Fibroblast of gingiva (primary cell): ENCODE data around the gene CLCN1.
"Not testable (repeated sequence)": the region's sequence is repeated elsewhere in the genome, so short reads cannot be mapped to it uniquely, and the experiment has no call there.

Source experiments
- DNase-seq: peaks from one replicate; pipeline ENCODE4 v3.0.0-alpha.2; 2011; ENCODE audit warnings: low read depth

Gene CLCN1

GRCh38 chr7:143315776-143316175 is at the start of gene CLCN1:
TSS of gene CLCN1 (plus strand) at chr7:143316111. CDS start at chr7:143316213, 102 bp downstream.
- DNase-seq: no peak

GRCh38 chr7:143269251-143269650 is 46.7 kb upstream of the CLCN1 start:
- DNase-seq: no peak

- no peak for DNase-seq
Measured at GRCh38 chr7:143271240-143271639, 44.7 kb upstream of the CLCN1 start.

GRCh38 chr7:143272871-143273270 is 43.0 kb upstream of the CLCN1 start:
- no peak for DNase-seq

- DNase-seq: peak; percentile 66
Measured at GRCh38 chr7:143279186-143280098, 36.5 kb upstream of the CLCN1 start.

GRCh38 chr7:143280160-143280559 is 35.8 kb upstream of the CLCN1 start:
- no peak for DNase-seq

- DNase-seq: no peak
Measured at GRCh38 chr7:143280566-143280965, 35.3 kb upstream of the CLCN1 start.

GRCh38 chr7:143281529-143281928 is 34.4 kb upstream of the CLCN1 start:
- no peak for DNase-seq

GRCh38 chr7:143282124-143282523 is 33.8 kb upstream of the CLCN1 start:
- no peak for DNase-seq

GRCh38 chr7:143283381-143283780 is 32.5 kb upstream of the CLCN1 start:
- no peak for DNase-seq

- no peak for DNase-seq
Measured at GRCh38 chr7:143284591-143285469, 31.1 kb upstream of the CLCN1 start, which contains the start of gene TMEM139. TSS of gene TMEM139 (plus strand) at chr7:143284958. CDS start at chr7:143285958, 1,000 bp downstream.

GRCh38 chr7:143285470-143285778 is 30.5 kb upstream of the CLCN1 start:
- DNase-seq: no peak

GRCh38 chr7:143285806-143286521 is 29.9 kb upstream of the CLCN1 start:
- no peak for DNase-seq

- DNase-seq: no peak
Measured at GRCh38 chr7:143286522-143286890, 29.4 kb upstream of the CLCN1 start.

GRCh38 chr7:143287339-143287934 is 28.5 kb upstream of the CLCN1 start:
- no peak for DNase-seq

- peak; percentile 97 for DNase-seq
Measured at GRCh38 chr7:143287935-143288826, 27.7 kb upstream of the CLCN1 start, which contains the start of gene CASP2. TSS of gene CASP2 (plus strand) at chr7:143288351. CDS start at chr7:143288456, 105 bp downstream.

GRCh38 chr7:143288836-143289235 is 27.1 kb upstream of the CLCN1 start:
- no peak for DNase-seq

- no peak for DNase-seq
Measured at GRCh38 chr7:143289421-143289820, 26.5 kb upstream of the CLCN1 start.

GRCh38 chr7:143289888-143290287 is 26.0 kb upstream of the CLCN1 start:
- not testable (repeated sequence) for DNase-seq

- DNase-seq: no peak
Measured at GRCh38 chr7:143290293-143290692, 25.6 kb upstream of the CLCN1 start.

GRCh38 chr7:143292876-143293275 is 23.0 kb upstream of the CLCN1 start:
- no peak for DNase-seq
